Right atrium auricular region (tissue), 2 donors: ENCODE data around the gene CYP3A7. TPM values are rescaled to one million over a fixed set of nuclear protein-coding genes. Genes with fewer than 3 reads are reported as not detected.

Experiments used
- DNase-seq: peaks from one replicate; pipeline ENCODE4 v3.0.0-alpha.2; 2019; ENCODE audit warnings: low spot score
- H3K27ac ChIP-seq, 2 donors: fragments of 200-600 bp; sonication (generic); 1 replicate in 1 of 2; 2 replicates in 1 of 2; pipeline ENCODE4 v1.5.1; 2016 to 2019
- H3K27me3 ChIP-seq, 2 donors: fragments of 200-600 bp; sonication (generic); one replicate each; pipeline versions ENCODE4 v1.5.1 to v1.6.0; 2017 to 2019
- H3K36me3 ChIP-seq: fragments of 200-600 bp; sonication (generic); one replicate; pipeline ENCODE4 v1.5.1; 2016
- H3K4me1 ChIP-seq, 2 donors: fragments of 200-600 bp; sonication (generic); one replicate each; pipeline versions ENCODE4 v1.5.1 to v1.6.0; 2017 to 2019
- H3K4me3 ChIP-seq, 2 donors: fragments of 200-600 bp; sonication (generic); 1 replicate in 1 of 2; 2 replicates in 1 of 2; pipeline ENCODE4 v1.5.1; 2017 to 2019; ENCODE audit warnings: mild to moderate bottlenecking in 1 of 2, moderate library complexity in 1 of 2
- H3K9me3 ChIP-seq, 2 donors: fragments of 200-600 bp; sonication (generic); one replicate each; pipeline ENCODE4 v1.5.1; 2019
- CTCF ChIP-seq, 2 donors: fragments of 200-600 bp; sonication (generic); IDR thresholded peaks; one replicate each; pipeline ENCODE4 v1.5.1; 2019; ENCODE audit warnings: antibody characterized with exemption in 2 of 2
- total RNA-seq, 2 donors: library from RNA; depleted of rRNA; stranded (reverse); fragments of >200 nt; gene quantifications; one replicate each; pipeline ENCODE4 v1.1.0, GENCODE V29; 2016

CYP3A7 gene
- total RNA-seq, 2 donors from 2014 or later: 0.82 to 2.0 TPM

GRCh38 chr7:99733448-99733847 is 1.5 kb downstream of the CYP3A7 start:
- Histone ChIP-seq H3K9me3 (no peaks in the 10 kb centered on the region), H3K4me1 (no peaks in the 10 kb centered on the region), H3K36me3 (peaks cover 5% of the 10 kb centered on the region), H3K27ac (no peak overlapping the region), H3K4me3 (no peak overlapping the region), H3K27me3 (no peaks in the 10 kb centered on the region)
- no peak for DNase-seq
- TF ChIP-seq CTCF (IDR thresholded peaks at IDR 0.05): no peak

- no peaks in the 10 kb centered on the region for H3K27me3 ChIP-seq
- H3K36me3 ChIP-seq: peaks cover 5% of the 10 kb centered on the region
- no peaks in the 10 kb centered on the region for H3K9me3 ChIP-seq
- no peaks in the 10 kb centered on the region for H3K4me1 ChIP-seq
- DNase-seq: no peak
- no peak for TF ChIP-seq CTCF (IDR thresholded peaks at IDR 0.05)
- H3K27ac ChIP-seq: no peak overlapping the region
- no peak overlapping the region for H3K4me3 ChIP-seq
These were observed 2.0 kb downstream of the CYP3A7 start for GRCh38 chr7:99733003-99733402.

GRCh38 chr7:99731638-99732374 is 3.2 kb downstream of the CYP3A7 start:
- TF ChIP-seq CTCF (IDR thresholded peaks at IDR 0.05): no peak
- no peak for DNase-seq
- H3K9me3 ChIP-seq: no peaks in the 10 kb centered on the region

GRCh38 chr7:99730992-99731391 is 4.0 kb downstream of the CYP3A7 start:
- Histone ChIP-seq H3K4me1 (no peaks in the 10 kb centered on the region), H3K27me3 (no peaks in the 10 kb centered on the region), H3K4me3 (no peak overlapping the region), H3K9me3 (no peaks in the 10 kb centered on the region), H3K36me3 (no peaks in the 10 kb centered on the region), H3K27ac (no peak overlapping the region)
- TF ChIP-seq CTCF (IDR thresholded peaks at IDR 0.05): no peak
- no peak for DNase-seq

More at GRCh38 chr7:99731638-99732374, 3.2 kb downstream of the CYP3A7 start:
- Histone ChIP-seq H3K27ac (no peak overlapping the region), H3K4me1 (no peaks in the 10 kb centered on the region), H3K36me3 (peaks cover 4% of the 10 kb centered on the region), H3K27me3 (no peaks in the 10 kb centered on the region), H3K4me3 (no peak overlapping the region)

- no peaks in the 10 kb centered on the region for H3K36me3 ChIP-seq
- no peak overlapping the region for H3K27ac ChIP-seq
- no peak overlapping the region for H3K4me3 ChIP-seq
- no peaks in the 10 kb centered on the region for H3K9me3 ChIP-seq
- no peak for DNase-seq
- no peak for TF ChIP-seq CTCF (IDR thresholded peaks at IDR 0.05)
- no peaks in the 10 kb centered on the region for H3K4me1 ChIP-seq
- H3K27me3 ChIP-seq: no peaks in the 10 kb centered on the region
These were observed 4.7 kb downstream of the CYP3A7 start for GRCh38 chr7:99730238-99730810.
